GM19238 (cell line): ENCODE measurements around the gene TRAPPC10.

Experiments
- DNase-seq: peaks from one replicate; pipeline ENCODE4 v3.0.0; 2011; ENCODE audit warnings: low spot score; ENCODE audit not compliant: insufficient read length

TRAPPC10 gene

GRCh38 chr21:43983390-43983789 is 28.7 kb upstream of the TRAPPC10 start:
- no peak for DNase-seq

GRCh38 chr21:43983860-43984420 is 28.2 kb upstream of the TRAPPC10 start:
- no peak for DNase-seq

GRCh38 chr21:43984905-43985689 is 27.0 kb upstream of the TRAPPC10 start:
- no peak for DNase-seq

- no peak for DNase-seq
Observed at GRCh38 chr21:43985690-43986251, 26.3 kb upstream of the TRAPPC10 start.

- DNase-seq = no peak
Observed at GRCh38 chr21:43986544-43987451, 25.3 kb upstream of the TRAPPC10 start.

- no peak for DNase-seq
Observed at GRCh38 chr21:43987509-43987908, 24.6 kb upstream of the TRAPPC10 start.

- no peak for DNase-seq
Observed at GRCh38 chr21:43988016-43988415, 24.1 kb upstream of the TRAPPC10 start.

- DNase-seq = no peak
Observed at GRCh38 chr21:43988506-43989230, 23.4 kb upstream of the TRAPPC10 start.

GRCh38 chr21:43989401-43989800 is 22.7 kb upstream of the TRAPPC10 start:
- DNase-seq = no peak

- no peak for DNase-seq
Observed at GRCh38 chr21:43991447-43991991, 20.6 kb upstream of the TRAPPC10 start.

GRCh38 chr21:43992121-43992520 is 20.0 kb upstream of the TRAPPC10 start:
- DNase-seq = no peak

GRCh38 chr21:43993420-43993934 is 18.6 kb upstream of the TRAPPC10 start:
- DNase-seq = no peak

- no peak for DNase-seq
Observed at GRCh38 chr21:43994085-43994484, 18.0 kb upstream of the TRAPPC10 start.

- no peak for DNase-seq
Observed at GRCh38 chr21:43994646-43995045, 17.5 kb upstream of the TRAPPC10 start.

GRCh38 chr21:43995521-43996105 is 16.5 kb upstream of the TRAPPC10 start:
- no peak for DNase-seq

GRCh38 chr21:43997766-43998742 is 14.1 kb upstream of the TRAPPC10 start:
- DNase-seq = no peak

- DNase-seq = no peak
Observed at GRCh38 chr21:44000360-44000759, 11.7 kb upstream of the TRAPPC10 start.

GRCh38 chr21:44002511-44002910 is 9.6 kb upstream of the TRAPPC10 start:
- DNase-seq = no peak
